Activated CD4-positive, alpha-beta T cell treated with anti-CD3 and anti-CD28 coated beads, Interleukin-2, amount 10 ng/mL, durations not matched to agents 7 days and 5 days (primary cell): ENCODE results near the gene TPO. TPM values are rescaled to one million over a fixed set of nuclear protein-coding genes. Genes with fewer than 3 reads are reported as not detected.

ENCODE experiments used
- CTCF ChIA-PET: fragments of 350-600 bp; sonication (Branson Sonifier 250); formaldehyde crosslinking; loops from one replicate; lab custom pipeline; 2021; ENCODE audit warnings: antibody characterized with exemption; lab: Charles Lee
- POLR2A ChIA-PET: fragments of 350-600 bp; sonication (Branson Sonifier 250); formaldehyde crosslinking; loops from one replicate; lab custom pipeline; 2021; ENCODE audit warnings: antibody characterized with exemption; lab: Charles Lee
- DNase-seq: peaks from one replicate; pipeline ENCODE4 v3.0.0-alpha.2; 2020
- H3K27ac Mint-ChIP-seq: one replicate; pipeline ENCODE4 v1.8.0; 2021; ENCODE audit warnings: mild to moderate bottlenecking, moderate library complexity, mixed read lengths
- H3K27me3 Mint-ChIP-seq: one replicate; pipeline ENCODE4 v1.8.0; 2021; ENCODE audit warnings: mixed read lengths
- H3K36me3 Mint-ChIP-seq: one replicate; pipeline ENCODE4 v1.8.0; 2021; ENCODE audit warnings: low read depth, mixed read lengths
- H3K4me1 Mint-ChIP-seq: one replicate; pipeline ENCODE4 v1.8.0; 2021; ENCODE audit warnings: mixed read lengths
- H3K4me3 Mint-ChIP-seq: one replicate; pipeline ENCODE4 v1.8.0; 2021; ENCODE audit warnings: mild to moderate bottlenecking, moderate library complexity, mixed read lengths
- H3K9me3 Mint-ChIP-seq: one replicate; pipeline ENCODE4 v1.8.0; 2021; ENCODE audit warnings: mixed read lengths
- total RNA-seq, 2 experiments: library from RNA; stranded (reverse); gene quantifications; one replicate each; pipeline ENCODE4 v1.2.3, GENCODE V29; 2021

TPO gene
- total RNA-seq, 2 experiments from 2014 or later = 0.22 TPM; not detected in 1

- Mint-ChIP-seq H3K36me3 (no peaks in the 10 kb centered on the region), H3K9me3 (peaks cover 3% of the 10 kb centered on the region), H3K27ac (no peak overlapping the region), H3K4me1 (peaks cover 4% of the 10 kb centered on the region), H3K4me3 (no peak overlapping the region), H3K27me3 (peaks cover 16% of the 10 kb centered on the region)
- ChIA-PET CTCF (no interaction called here), POLR2A (no interaction called here)
- DNase-seq = no peak
Measured at GRCh38 chr2:1461507-1462390, 48.5 kb downstream of the TPO start.

GRCh38 chr2:1462994-1463393 is 49.7 kb downstream of the TPO start:
- peaks cover 5% of the 10 kb centered on the region for H3K4me1 Mint-ChIP-seq
- no peak overlapping the region for H3K27ac Mint-ChIP-seq
- H3K9me3 Mint-ChIP-seq = no peaks in the 10 kb centered on the region
- DNase-seq = no peak
- peaks cover 19% of the 10 kb centered on the region for H3K27me3 Mint-ChIP-seq
- POLR2A ChIA-PET = interaction anchor here (0.6 kb wide), 1 partner anchor 84 kb away, joined by 3 read pairs; no protein-coding TSS in a partner anchor
- CTCF ChIA-PET = no interaction called here
- no peak overlapping the region for H3K4me3 Mint-ChIP-seq
- no peaks in the 10 kb centered on the region for H3K36me3 Mint-ChIP-seq

GRCh38 chr2:1472350-1472749 is 59.1 kb downstream of the TPO start:
- Mint-ChIP-seq H3K36me3 (no peaks in the 10 kb centered on the region), H3K4me1 (no peaks in the 10 kb centered on the region), H3K4me3 (no peak overlapping the region), H3K27ac (no peak overlapping the region), H3K27me3 (peaks cover 6% of the 10 kb centered on the region), H3K9me3 (no peaks in the 10 kb centered on the region)
- ChIA-PET CTCF (no interaction called here), POLR2A (no interaction called here)
- DNase-seq = no peak

- Mint-ChIP-seq H3K27me3 (no peaks in the 10 kb centered on the region), H3K27ac (no peak overlapping the region), H3K36me3 (no peaks in the 10 kb centered on the region), H3K4me3 (no peak overlapping the region), H3K9me3 (no peaks in the 10 kb centered on the region), H3K4me1 (no peaks in the 10 kb centered on the region)
- ChIA-PET CTCF (no interaction called here), POLR2A (no interaction called here)
- no peak for DNase-seq
Measured at GRCh38 chr2:1476617-1477195, 63.4 kb downstream of the TPO start.

- H3K27me3 Mint-ChIP-seq = no peaks in the 10 kb centered on the region
- CTCF ChIA-PET = no interaction called here
- POLR2A ChIA-PET = no interaction called here
- H3K4me1 Mint-ChIP-seq = no peaks in the 10 kb centered on the region
- H3K9me3 Mint-ChIP-seq = no peaks in the 10 kb centered on the region
- H3K4me3 Mint-ChIP-seq = no peak overlapping the region
- H3K27ac Mint-ChIP-seq = no peak overlapping the region
- no peaks in the 10 kb centered on the region for H3K36me3 Mint-ChIP-seq
- DNase-seq = no peak
Measured at GRCh38 chr2:1477196-1478040, 64.2 kb downstream of the TPO start.

- no peak overlapping the region for H3K4me3 Mint-ChIP-seq
- H3K27me3 Mint-ChIP-seq = no peaks in the 10 kb centered on the region
- no peaks in the 10 kb centered on the region for H3K9me3 Mint-ChIP-seq
- POLR2A ChIA-PET = no interaction called here
- H3K4me1 Mint-ChIP-seq = no peaks in the 10 kb centered on the region
- no peaks in the 10 kb centered on the region for H3K36me3 Mint-ChIP-seq
- CTCF ChIA-PET = interaction anchor here (0.7 kb wide), 1 partner anchor 390 kb away, joined by 3 read pairs; no protein-coding TSS in a partner anchor
- H3K27ac Mint-ChIP-seq = no peak overlapping the region
- DNase-seq = no peak
Measured at GRCh38 chr2:1478311-1479305, 65.3 kb downstream of the TPO start.

GRCh38 chr2:1479346-1479745 is 66.1 kb downstream of the TPO start:
- no peaks in the 10 kb centered on the region for H3K4me1 Mint-ChIP-seq
- H3K36me3 Mint-ChIP-seq = no peaks in the 10 kb centered on the region
- ChIA-PET CTCF (interaction anchor here (0.7 kb wide), 1 partner anchor 391 kb away, joined by 3 read pairs; no protein-coding TSS in a partner anchor), POLR2A (no interaction called here)
- H3K4me3 Mint-ChIP-seq = no peak overlapping the region
- no peaks in the 10 kb centered on the region for H3K27me3 Mint-ChIP-seq
- no peak for DNase-seq
- H3K27ac Mint-ChIP-seq = no peak overlapping the region
- no peaks in the 10 kb centered on the region for H3K9me3 Mint-ChIP-seq

- H3K27me3 Mint-ChIP-seq = peaks cover under 1% of the 10 kb centered on the region
Measured at GRCh38 chr2:1480671-1481076, 67.4 kb downstream of the TPO start.

GRCh38 chr2:1481406-1482252 is 68.4 kb downstream of the TPO start:
- CTCF ChIA-PET = no interaction called here
- no peak for DNase-seq
- Mint-ChIP-seq H3K36me3 (no peaks in the 10 kb centered on the region), H3K9me3 (no peaks in the 10 kb centered on the region), H3K27ac (no peak overlapping the region), H3K4me3 (no peak overlapping the region), H3K27me3 (peaks cover 3% of the 10 kb centered on the region), H3K4me1 (no peaks in the 10 kb centered on the region)
- POLR2A ChIA-PET = no interaction called here

More at GRCh38 chr2:1480671-1481076, 67.4 kb downstream of the TPO start:
- no peaks in the 10 kb centered on the region for H3K4me1 Mint-ChIP-seq
- H3K36me3 Mint-ChIP-seq = no peaks in the 10 kb centered on the region
- H3K9me3 Mint-ChIP-seq = no peaks in the 10 kb centered on the region
- no peak overlapping the region for H3K4me3 Mint-ChIP-seq
- DNase-seq = no peak
- POLR2A ChIA-PET = no interaction called here
- CTCF ChIA-PET = no interaction called here
- no peak overlapping the region for H3K27ac Mint-ChIP-seq

- no peak overlapping the region for H3K4me3 Mint-ChIP-seq
- H3K4me1 Mint-ChIP-seq = no peaks in the 10 kb centered on the region
- CTCF ChIA-PET = no interaction called here
- no peak for DNase-seq
- H3K9me3 Mint-ChIP-seq = no peaks in the 10 kb centered on the region
- peaks cover 3% of the 10 kb centered on the region for H3K27me3 Mint-ChIP-seq
- H3K27ac Mint-ChIP-seq = no peak overlapping the region
- H3K36me3 Mint-ChIP-seq = no peaks in the 10 kb centered on the region
- POLR2A ChIA-PET = no interaction called here
Measured at GRCh38 chr2:1482253-1482675, 69.0 kb downstream of the TPO start.

GRCh38 chr2:1482981-1483380 is 69.7 kb downstream of the TPO start:
- ChIA-PET POLR2A (no interaction called here), CTCF (no interaction called here)
- Mint-ChIP-seq H3K4me3 (no peak overlapping the region), H3K27me3 (peaks cover 3% of the 10 kb centered on the region), H3K27ac (no peak overlapping the region), H3K9me3 (no peaks in the 10 kb centered on the region), H3K36me3 (no peaks in the 10 kb centered on the region), H3K4me1 (no peaks in the 10 kb centered on the region)
- DNase-seq = no peak
